HCT116 (cell line): Measurements from ENCODE around the gene TENM3. TPM values are rescaled to one million over a fixed set of nuclear protein-coding genes. Genes with fewer than 3 reads are reported as not detected.
A peak's percentile ranks its signal among the peaks of the same experiment; 100 is the strongest.

Experiments
- ATAC-seq: fragments of 200-7000 bp; cut with Tn5 transposase; 2 replicates; pipeline ENCODE4 v1.9.1; 2020; ENCODE audit warnings: mild to moderate bottlenecking, moderate library complexity
- BruUV-seq: library from RNA; stranded (reverse); fragments of 400-500 nt; replicated peaks from 2 replicates; lab custom pipeline; 2021; lab: Mats Ljungman, UMichigan
- CTCF ChIA-PET: fragments of 300-600 bp; sonication (Branson Sonifier 250); formaldehyde crosslinking; loops from one replicate; lab custom pipeline; 2021; ENCODE audit warnings: antibody characterized with exemption; lab: Charles Lee
- POLR2A ChIA-PET: fragments of 300-600, 350-600 bp; sonication (Branson Sonifier 250); formaldehyde crosslinking; loops from one replicate; lab custom pipeline; 2021; ENCODE audit warnings: antibody characterized with exemption; lab: Charles Lee
- RAD21 ChIA-PET, 2 experiments: fragments of 300-600 bp; sonication (Branson Sonifier 250); formaldehyde crosslinking; loops; one replicate each; lab custom pipeline; 2023; ENCODE audit warnings: low total read pairs in 2 of 2; ENCODE audit not compliant: uncharacterized antibody in 2 of 2, unreplicated experiment in 2 of 2, low non-redundant PET in 1 of 2; lab: Charles Lee
- DNase-seq: peaks from one replicate; pipeline ENCODE4 v3.0.0-alpha.2; 2010; ENCODE audit warnings: low read depth, low spot score
- H2AFZ ChIP-seq: fragments of 200-600 bp; shearing (Covaris generic), sonication (generic); 2 replicates; pipeline ENCODE4 v1.6.1; 2017; ENCODE audit warnings: low read depth, mixed run types, mixed read lengths, antibody characterized with exemption, low read length; ENCODE audit not compliant: poor library complexity, severe bottlenecking
- H3K27ac ChIP-seq: 2 replicates; pipeline ENCODE4 v1.5.1; 2012; ENCODE audit warnings: low read depth, low read length
- H3K27me3 ChIP-seq: fragments of 200-600 bp; sonication (generic); 2 replicates; pipeline ENCODE4 v1.6.1; 2016; ENCODE audit warnings: mixed run types, low read length, mixed read lengths; ENCODE audit not compliant: insufficient read depth
- H3K36me3 ChIP-seq, 2 experiments: fragments of 200-500 bp in 1 of 2; fragments of 200-600 bp in 1 of 2; sonication (Bioruptor generic) in 1 of 2; sonication (generic) in 1 of 2; 2 replicates each; pipeline versions ENCODE4 v1.5.1 to v1.6.1; 2014 to 2016; ENCODE audit warnings: low read length in 2 of 2, inconsistent platforms in 1 of 2, mixed read lengths in 1 of 2, mixed run types in 1 of 2; ENCODE audit not compliant: insufficient read depth in 2 of 2, control insufficient read depth in 1 of 2
- H3K4me1 ChIP-seq, 2 experiments: fragments of 200-600 bp in 1 of 2; sonication (generic) in 1 of 2; 2 replicates each; pipeline versions ENCODE4 v1.5.1 to v1.6.1; 2012 to 2017; ENCODE audit warnings: low read length in 2 of 2, inconsistent platforms in 1 of 2, mild to moderate bottlenecking in 1 of 2, mixed read lengths in 1 of 2, mixed run types in 1 of 2, moderate library complexity in 1 of 2; ENCODE audit not compliant: insufficient read depth in 2 of 2, control insufficient read depth in 1 of 2
- H3K4me2 ChIP-seq: fragments of 200-600 bp; sonication (generic); 2 replicates; pipeline ENCODE4 v1.6.1; 2017; ENCODE audit warnings: mixed run types, low read length, mixed read lengths
- H3K4me3 ChIP-seq, 2 experiments: fragments of 200-600 bp in 1 of 2; sonication (generic) in 1 of 2; replicated peaks in 1 of 2; 2 replicates each; pipeline ENCODE4 v1.5.1; 2011 to 2016; ENCODE audit warnings: low read length in 2 of 2, control low read depth in 1 of 2, low read depth in 1 of 2, mild to moderate bottlenecking in 1 of 2, mixed read lengths in 1 of 2, mixed run types in 1 of 2
- H3K79me2 ChIP-seq: fragments of 200-600 bp; sonication (generic); 2 replicates; pipeline ENCODE4 v1.6.1; 2017; ENCODE audit warnings: mild to moderate bottlenecking, mixed run types, low read length, moderate library complexity, mixed read lengths; ENCODE audit not compliant: insufficient read depth
- H3K9ac ChIP-seq: fragments of 200-600 bp; sonication (generic); 2 replicates; pipeline ENCODE4 v1.6.1; 2016; ENCODE audit warnings: low read length, mixed read lengths
- H3K9me2 ChIP-seq: fragments of 200-600 bp; sonication (generic), shearing (Covaris generic); 2 replicates; pipeline ENCODE4 v1.6.1; 2017; ENCODE audit warnings: mixed run types, mild to moderate bottlenecking, moderate library complexity; ENCODE audit not compliant: insufficient read depth
- H3K9me3 ChIP-seq, 2 experiments: fragments of 200-500 bp in 1 of 2; fragments of 200-600 bp in 1 of 2; sonication (Bioruptor generic) in 1 of 2; sonication (generic) in 1 of 2; 2 replicates each; pipeline ENCODE4 v1.6.1; 2014 to 2017; ENCODE audit warnings: low read length in 2 of 2, mixed read lengths in 2 of 2, inconsistent platforms in 1 of 2, low read depth in 1 of 2, mild to moderate bottlenecking in 1 of 2, mixed run types in 1 of 2, moderate library complexity in 1 of 2; ENCODE audit not compliant: control insufficient read depth in 1 of 2, insufficient read depth in 1 of 2
- H4K20me1 ChIP-seq: fragments of 200-600 bp; sonication (generic), shearing (Covaris generic); 2 replicates; pipeline ENCODE4 v1.6.1; 2017; ENCODE audit warnings: mixed run types, mild to moderate bottlenecking, moderate library complexity; ENCODE audit not compliant: insufficient read depth
- CBX3 ChIP-seq: IDR thresholded peaks from 2 replicates; pipeline ENCODE4 v1.6.1; 2012; ENCODE audit warnings: low read depth
- CEBPB ChIP-seq: IDR thresholded peaks from 2 replicates; pipeline ENCODE4 v1.6.1; 2012; ENCODE audit warnings: low read depth
- EGR1 ChIP-seq: IDR thresholded peaks from 2 replicates; pipeline ENCODE4 v1.6.1; 2012; ENCODE audit warnings: low read depth
- EZH2 ChIP-seq: fragments of 200-600 bp; sonication (generic); IDR thresholded peaks from 2 replicates; pipeline ENCODE4 v1.6.1; 2017; ENCODE audit warnings: antibody characterized with exemption, mixed run types
- EZH2phosphoT487 ChIP-seq: fragments of 200-600 bp; IDR thresholded peaks from 2 replicates; pipeline ENCODE4 v1.6.1; 2018; ENCODE audit warnings: antibody characterized with exemption, borderline replicate concordance
- JUND ChIP-seq: IDR thresholded peaks from 2 replicates; pipeline ENCODE4 v1.6.1; 2012
- POLR2A ChIP-seq: IDR thresholded peaks from 2 replicates; pipeline ENCODE4 v1.7.0; 2011; ENCODE audit warnings: borderline replicate concordance; ENCODE audit not compliant: insufficient read depth, insufficient read length; ENCODE audit errors: extremely low read depth
- SIN3A ChIP-seq: IDR thresholded peaks from 2 replicates; pipeline ENCODE4 v1.6.1; 2012; ENCODE audit warnings: low read depth
- SRF ChIP-seq: IDR thresholded peaks from 2 replicates; pipeline ENCODE4 v1.6.1; 2012; ENCODE audit warnings: low read depth
- ZBTB33 ChIP-seq: IDR thresholded peaks from 2 replicates; pipeline ENCODE4 v1.6.1; 2011; ENCODE audit warnings: mild to moderate bottlenecking, low read length, moderate library complexity; ENCODE audit not compliant: insufficient replicate concordance; ENCODE audit errors: extremely low read depth
- intact Hi-C: fragments of 100-400 bp; cut with micrococcal nuclease; formaldehyde crosslinking; loops from 2 replicates; pipeline ENCODE4 v1.10.0; 2022
- total RNA-seq: library from RNA; stranded (reverse); gene quantifications from one replicate; pipeline ENCODE4 v1.2.1, GENCODE V29; 2021; ENCODE audit not compliant: unreplicated experiment
- TF ChIP-seq, protein P1 (sequence below): IDR thresholded peaks from 2 replicates; pipeline ENCODE4 v1.6.1; 2012
- TF ChIP-seq, protein P2 (sequence below): IDR thresholded peaks from 2 replicates; pipeline ENCODE4 v1.6.1; 2012; ENCODE audit warnings: low read depth

TENM3 gene
- total RNA-seq, 1 experiment from 2014 or later, result 0.54 TPM

DNA sequence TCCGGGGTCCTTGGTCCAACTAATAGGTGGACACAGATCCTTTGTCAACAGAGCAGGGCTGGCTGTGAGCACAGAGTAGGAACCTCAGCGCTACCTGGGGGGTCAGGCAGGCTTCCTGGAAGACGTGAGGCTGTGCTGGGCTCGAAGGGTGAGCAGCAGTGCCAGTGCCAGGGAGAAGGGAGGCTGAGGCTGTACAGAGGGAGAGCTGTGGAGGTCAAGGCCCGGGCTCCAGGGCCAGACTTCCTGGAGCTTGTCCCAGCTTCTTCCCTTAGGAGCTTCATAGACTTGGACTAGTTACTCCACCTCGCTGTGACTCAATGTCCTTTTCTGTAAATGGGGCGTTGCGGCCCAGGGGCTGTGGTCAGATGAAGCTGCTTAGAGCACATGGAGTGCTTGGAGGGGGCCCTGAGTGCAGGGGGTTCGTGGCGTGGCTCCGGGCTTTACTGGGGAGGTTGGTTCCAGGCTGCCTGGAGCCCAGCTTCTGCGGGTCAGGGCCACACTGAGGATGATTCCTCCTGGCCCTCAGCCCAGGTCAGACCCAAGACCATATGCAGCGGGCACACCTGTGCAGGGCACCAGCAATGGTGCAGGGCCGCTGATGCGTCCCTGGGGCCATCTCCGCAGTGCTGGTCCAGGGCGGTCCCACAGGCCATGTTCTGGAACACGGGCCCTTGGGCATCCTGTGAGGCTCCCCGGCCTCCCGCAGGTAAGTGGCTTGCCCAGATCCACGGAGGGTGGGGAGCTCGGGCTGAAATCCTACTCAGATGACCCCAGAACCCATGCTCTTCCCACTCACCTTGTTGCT is 575.9 kb downstream of the TENM3 start:
- no peaks in the 10 kb centered on the region for H4K20me1 ChIP-seq
- H3K9me3 ChIP-seq, result no peaks in the 10 kb centered on the region
- no TSS peak for BruUV-seq
- ChIA-PET RAD21 (no interaction called here), POLR2A (no interaction called here)
- no peaks in the 10 kb centered on the region for H3K9me2 ChIP-seq
- DNase-seq (no peak), ATAC-seq (peak; percentile 20; the same call in 1 of the 2 replicates)
- no peak overlapping the region for H3K9ac ChIP-seq
- H3K4me2 ChIP-seq, result peak overlapping the region; percentile 14; the same call in 1 of the 2 replicates
- no peak overlapping the region for H2AFZ ChIP-seq
- H3K79me2 ChIP-seq, result no peaks in the 10 kb centered on the region
- H3K4me3 ChIP-seq, result no peak overlapping the region
- TF ChIP-seq SIN3A (no peak), JUND (no peak), SRF (no peak), EGR1 (no peak), EZH2 (no peak), EZH2phosphoT487 (no peak), POLR2A (no peak)
- TF ChIP-seq, protein P1, sequence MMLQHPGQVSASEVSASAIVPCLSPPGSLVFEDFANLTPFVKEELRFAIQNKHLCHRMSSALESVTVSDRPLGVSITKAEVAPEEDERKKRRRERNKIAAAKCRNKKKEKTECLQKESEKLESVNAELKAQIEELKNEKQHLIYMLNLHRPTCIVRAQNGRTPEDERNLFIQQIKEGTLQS, result no peak
- TF ChIP-seq, all 23 proteins: peak for 0
- intact Hi-C loops, result no loop called here
- Histone ChIP-seq H3K27ac (no peak overlapping the region), H3K27me3 (no peaks in the 10 kb centered on the region), H3K36me3 (no peaks in the 10 kb centered on the region), H3K4me1 (peaks cover 0 to 11% of the 10 kb centered on the region in 2 experiments; a peak in 1 of 4 replicates)
- CTCF ChIA-PET, result no interaction called here

- BruUV-seq, result no TSS peak
- Histone ChIP-seq H3K4me2 (no peak overlapping the region), H3K9me2 (no peaks in the 10 kb centered on the region), H3K36me3 (no peaks in the 10 kb centered on the region), H3K9me3 (no peaks in the 10 kb centered on the region), H3K27ac (no peak overlapping the region), H4K20me1 (no peaks in the 10 kb centered on the region), H3K4me3 (no peak overlapping the region), H3K79me2 (no peaks in the 10 kb centered on the region), H3K4me1 (peaks cover 0 to 10% of the 10 kb centered on the region in 2 experiments; a peak in 1 of 4 replicates), H3K27me3 (no peaks in the 10 kb centered on the region), H3K9ac (no peak overlapping the region), H2AFZ (no peak overlapping the region)
- ChIA-PET POLR2A (no interaction called here), CTCF (no interaction called here), RAD21 (no interaction called here)
- intact Hi-C loops, result no loop called here
- ATAC-seq, result peak; percentile 14; the same call in 1 of the 2 replicates
- TF ChIP-seq SIN3A (no peak), ZBTB33 (no peak), POLR2A (no peak), SRF (no peak), CEBPB (no peak), CBX3 (no peak)
- TF ChIP-seq, protein P1, result no peak
- TF ChIP-seq, protein P2, sequence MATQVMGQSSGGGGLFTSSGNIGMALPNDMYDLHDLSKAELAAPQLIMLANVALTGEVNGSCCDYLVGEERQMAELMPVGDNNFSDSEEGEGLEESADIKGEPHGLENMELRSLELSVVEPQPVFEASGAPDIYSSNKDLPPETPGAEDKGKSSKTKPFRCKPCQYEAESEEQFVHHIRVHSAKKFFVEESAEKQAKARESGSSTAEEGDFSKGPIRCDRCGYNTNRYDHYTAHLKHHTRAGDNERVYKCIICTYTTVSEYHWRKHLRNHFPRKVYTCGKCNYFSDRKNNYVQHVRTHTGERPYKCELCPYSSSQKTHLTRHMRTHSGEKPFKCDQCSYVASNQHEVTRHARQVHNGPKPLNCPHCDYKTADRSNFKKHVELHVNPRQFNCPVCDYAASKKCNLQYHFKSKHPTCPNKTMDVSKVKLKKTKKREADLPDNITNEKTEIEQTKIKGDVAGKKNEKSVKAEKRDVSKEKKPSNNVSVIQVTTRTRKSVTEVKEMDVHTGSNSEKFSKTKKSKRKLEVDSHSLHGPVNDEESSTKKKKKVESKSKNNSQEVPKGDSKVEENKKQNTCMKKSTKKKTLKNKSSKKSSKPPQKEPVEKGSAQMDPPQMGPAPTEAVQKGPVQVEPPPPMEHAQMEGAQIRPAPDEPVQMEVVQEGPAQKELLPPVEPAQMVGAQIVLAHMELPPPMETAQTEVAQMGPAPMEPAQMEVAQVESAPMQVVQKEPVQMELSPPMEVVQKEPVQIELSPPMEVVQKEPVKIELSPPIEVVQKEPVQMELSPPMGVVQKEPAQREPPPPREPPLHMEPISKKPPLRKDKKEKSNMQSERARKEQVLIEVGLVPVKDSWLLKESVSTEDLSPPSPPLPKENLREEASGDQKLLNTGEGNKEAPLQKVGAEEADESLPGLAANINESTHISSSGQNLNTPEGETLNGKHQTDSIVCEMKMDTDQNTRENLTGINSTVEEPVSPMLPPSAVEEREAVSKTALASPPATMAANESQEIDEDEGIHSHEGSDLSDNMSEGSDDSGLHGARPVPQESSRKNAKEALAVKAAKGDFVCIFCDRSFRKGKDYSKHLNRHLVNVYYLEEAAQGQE, result no peak
- no peak for DNase-seq
Measured at GRCh38 chr4:182819751-182820150, 576.5 kb downstream of the TENM3 start.
